ENCODE results near the gene BYSL. TPM values are rescaled to one million over a fixed set of nuclear protein-coding genes. Genes with fewer than 3 reads are reported as not detected.

The BYSL gene
- total and polyA plus RNA-seq, 2 experiments from 2014 or later, result 20.7 to 28.5 TPM

DNA sequence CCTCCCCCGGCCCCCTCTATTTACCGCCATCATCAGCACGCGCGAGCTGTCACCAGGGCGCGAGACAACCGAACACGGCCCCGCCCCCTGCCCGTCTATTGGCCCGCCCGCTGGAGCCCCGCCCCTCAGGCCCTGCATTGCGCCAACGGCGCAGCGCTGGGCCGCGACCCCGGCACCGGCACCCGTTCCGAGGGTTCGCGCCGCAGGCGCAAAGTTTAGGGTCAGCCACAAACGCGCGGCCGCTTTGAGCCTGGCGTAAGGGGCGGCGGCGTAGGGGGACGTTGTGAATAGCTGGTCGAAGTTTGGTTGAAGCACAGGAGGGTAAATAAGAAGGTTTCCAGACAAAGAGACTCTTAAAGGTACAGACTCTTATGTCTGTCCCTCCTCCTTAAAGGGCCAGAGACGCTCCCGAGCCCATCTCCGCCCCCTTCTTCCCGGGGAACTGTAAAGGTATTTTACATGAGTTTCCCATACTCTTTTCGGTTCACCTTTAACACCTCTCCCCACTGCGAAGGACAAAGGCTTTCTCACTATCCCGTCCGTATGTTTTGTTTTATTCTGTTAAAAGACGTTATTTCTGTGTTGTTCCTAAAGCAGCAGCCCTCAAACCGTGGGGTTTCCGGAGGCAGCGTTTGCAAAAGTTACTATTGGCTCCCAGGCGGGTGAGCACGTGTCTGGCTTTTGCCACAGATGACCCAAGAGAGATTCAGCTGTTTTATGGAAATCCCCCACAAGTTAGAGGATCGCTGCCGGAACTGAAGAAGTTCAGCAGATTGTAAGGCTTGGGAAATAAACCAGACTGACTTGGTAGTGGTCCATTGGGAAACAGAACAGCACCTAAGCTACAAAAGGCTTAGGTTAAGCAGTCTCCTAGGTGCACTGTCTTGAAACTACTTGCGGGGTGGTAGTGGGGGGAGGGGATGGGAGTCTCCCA lies 25.7 kb upstream of the BYSL start, which contains the start of gene USP49:
USP49 (minus strand) TSS at position 76 of the 934 bp plus-strand sequence. CDS start 88,392 bp downstream, outside the sequence.
- Histone ChIP-seq H3K4me2 (peak within 1 kb of the TSS; percentile 86), H3K9me3 (ENCODE audit: low read depth) (no peaks in the 10 kb centered on the region), H3K9me2 (replicated peaks; ENCODE audit: insufficient read depth) (no peaks in the 10 kb centered on the region), H3K36me3 (replicated peaks; ENCODE audit: insufficient read depth, low read depth) (no peaks in the 10 kb centered on the region), H3K4me3 (peak within 1 kb of the TSS; percentile 98), H3K4me1 (ENCODE audit: insufficient read depth) (peaks cover 8% of the 10 kb centered on the region), H3K79me2 (no peaks in the 10 kb centered on the region), H3K27ac (peak within 1 kb of the TSS; percentile 95), H4K20me1 (ENCODE audit: insufficient read depth, poor library complexity, severe bottlenecking) (no peaks in the 10 kb centered on the region), H3K27me3 (no peaks in the 10 kb centered on the region), H2AFZ (peak within 1 kb of the TSS; percentile 85)
- whole genome bisulfite sequencing (ENCODE audit: low lambda C conversion rate, missing lambda C conversion rate), result under 1% methylated on average over 55 of the region's 55 CpGs
- peak; percentile 97 for DNase-seq (ENCODE audit: low spot score)
- TF ChIP-seq EZH2phosphoT487 (IDR thresholded peaks at IDR 0.05; ENCODE audit: low read depth, severe bottlenecking, unreplicated experiment), result no peak
- no peak for TF ChIP-seq CTCF (IDR thresholded peaks at IDR 0.05; ENCODE audit: poor library complexity)
- no peak for TF ChIP-seq EZH2 (IDR thresholded peaks at IDR 0.05; ENCODE audit: borderline replicate concordance)

- peak overlapping the region; percentile 85 for H2AFZ ChIP-seq
Measured at GRCh38 chr6:41896281-41896680, 25.0 kb upstream of the BYSL start.

DNA sequence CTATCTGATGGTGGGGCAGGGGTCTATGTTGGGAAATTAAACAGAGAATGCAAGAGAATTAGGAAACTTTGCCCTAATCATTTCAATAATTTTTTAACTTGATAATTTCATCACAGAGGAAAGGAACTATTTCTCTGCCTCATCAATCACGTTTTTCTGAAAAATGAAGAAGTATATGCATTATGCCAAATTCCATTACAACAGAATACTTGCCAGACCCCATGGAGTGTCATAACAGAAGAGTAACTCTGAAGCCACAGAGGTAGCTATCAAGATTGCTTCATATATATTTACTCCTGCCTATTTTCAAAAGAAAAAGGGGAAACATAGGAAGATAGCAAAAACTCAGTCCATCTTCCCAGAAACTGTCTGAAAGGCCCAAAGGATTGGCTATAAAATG lies 20.4 kb upstream of the BYSL start:
- Histone ChIP-seq H4K20me1 (ENCODE audit: insufficient read depth, poor library complexity, severe bottlenecking) (no peaks in the 10 kb centered on the region), H3K4me1 (ENCODE audit: insufficient read depth) (peaks cover 8% of the 10 kb centered on the region), H3K9me3 (ENCODE audit: low read depth) (no peaks in the 10 kb centered on the region), H3K27ac (no peak overlapping the region), H3K4me2 (no peak overlapping the region), H3K27me3 (no peaks in the 10 kb centered on the region), H3K79me2 (no peaks in the 10 kb centered on the region), H3K4me3 (no peak overlapping the region), H2AFZ (no peak overlapping the region), H3K9me2 (replicated peaks; ENCODE audit: insufficient read depth) (no peaks in the 10 kb centered on the region), H3K36me3 (replicated peaks; ENCODE audit: insufficient read depth, low read depth) (no peaks in the 10 kb centered on the region)
- TF ChIP-seq CTCF (IDR thresholded peaks at IDR 0.05; ENCODE audit: poor library complexity) (no peak), EZH2phosphoT487 (IDR thresholded peaks at IDR 0.05; ENCODE audit: low read depth, severe bottlenecking, unreplicated experiment) (no peak), EZH2 (IDR thresholded peaks at IDR 0.05; ENCODE audit: borderline replicate concordance) (no peak)
- no peak for DNase-seq (ENCODE audit: low spot score)
- 88% methylated on average over 1 of the region's 1 CpG for WGBS (ENCODE audit: low lambda C conversion rate, missing lambda C conversion rate)

More at GRCh38 chr6:41896281-41896680, 25.0 kb upstream of the BYSL start:
- Histone ChIP-seq H3K4me2 (peak overlapping the region; percentile 86), H3K79me2 (no peaks in the 10 kb centered on the region), H4K20me1 (ENCODE audit: insufficient read depth, poor library complexity, severe bottlenecking) (no peaks in the 10 kb centered on the region), H3K36me3 (replicated peaks; ENCODE audit: insufficient read depth, low read depth) (no peaks in the 10 kb centered on the region), H3K9me3 (ENCODE audit: low read depth) (no peaks in the 10 kb centered on the region), H3K9me2 (replicated peaks; ENCODE audit: insufficient read depth) (no peaks in the 10 kb centered on the region), H3K27ac (peak overlapping the region; percentile 95), H3K4me1 (ENCODE audit: insufficient read depth) (peaks cover 8% of the 10 kb centered on the region), H3K27me3 (no peaks in the 10 kb centered on the region), H3K4me3 (peak overlapping the region; percentile 98)
- TF ChIP-seq CTCF (IDR thresholded peaks at IDR 0.05; ENCODE audit: poor library complexity) (no peak), EZH2 (IDR thresholded peaks at IDR 0.05; ENCODE audit: borderline replicate concordance) (no peak), EZH2phosphoT487 (IDR thresholded peaks at IDR 0.05; ENCODE audit: low read depth, severe bottlenecking, unreplicated experiment) (no peak)
- 62% methylated on average over 3 of the region's 3 CpGs for WGBS (ENCODE audit: low lambda C conversion rate, missing lambda C conversion rate)
- DNase-seq (ENCODE audit: low spot score), result no peak
